Neural progenitor cell (in vitro differentiated cells): ENCODE results near the gene HMOX1.

Source experiments
- CTCF ChIP-seq: fragments of 200-600 bp; sonication (generic); IDR thresholded peaks from 2 replicates; pipeline ENCODE4 v1.5.1; 2017; ENCODE audit warnings: antibody characterized with exemption, mild to moderate bottlenecking
- EZH2 ChIP-seq: fragments of 200-600 bp; sonication (generic); IDR thresholded peaks from 2 replicates; pipeline ENCODE4 v1.6.1; 2017; ENCODE audit warnings: antibody characterized with exemption, mild to moderate bottlenecking, moderate library complexity

DNA sequence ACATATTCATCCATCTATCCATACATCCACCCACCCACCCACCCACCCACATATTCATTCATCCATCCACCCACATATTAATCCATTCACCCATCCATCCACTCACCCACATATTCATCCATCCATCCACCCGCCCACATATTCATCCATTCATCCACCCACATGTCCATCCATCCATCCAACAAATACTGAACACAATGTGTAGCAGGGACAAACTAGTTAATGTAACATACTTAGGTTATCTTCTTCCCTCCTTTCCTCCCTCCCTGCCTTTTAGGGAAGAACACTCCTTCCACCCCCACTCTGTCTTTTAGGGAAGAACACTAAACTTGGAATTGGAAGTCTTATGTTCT is 58.4 kb downstream of the HMOX1 start:
- TF ChIP-seq EZH2 (no peak), CTCF (no peak)
